Esophagus squamous epithelium (tissue), 5 donors: ENCODE data around the gene ZNF497. TPM values are rescaled to one million over a fixed set of nuclear protein-coding genes. Genes with fewer than 3 reads are reported as not detected.
A peak's percentile ranks its signal among the peaks of the same experiment; 100 is the strongest.

Source experiments
- DNase-seq: peaks from one replicate; lab custom pipeline; 2025; lab: John Stamatoyannopoulos, UW
- H3K27ac ChIP-seq, 4 donors: fragments of 200-600 bp; sonication (generic); one replicate each; pipeline ENCODE4 v1.5.1; 2016 to 2019; ENCODE audit warnings: mild to moderate bottlenecking in 1 of 4
- H3K27me3 ChIP-seq, 4 donors: fragments of 200-600 bp; sonication (generic); 1 replicate in 3 of 4; 2 replicates in 1 of 4; pipeline versions ENCODE4 v1.5.1 to v1.6.0; 2017 to 2021; ENCODE audit warnings: antibody characterized with exemption in 1 of 4
- H3K36me3 ChIP-seq, 3 donors: fragments of 200-600 bp; sonication (generic); one replicate each; pipeline ENCODE4 v1.5.1; 2016 to 2019
- H3K4me1 ChIP-seq, 3 donors: fragments of 200-600 bp; sonication (generic); one replicate each; pipeline ENCODE4 v1.5.1; 2017 to 2019
- H3K4me3 ChIP-seq, 4 donors: fragments of 200-600 bp; sonication (generic); 1 replicate in 3 of 4; 2 replicates in 1 of 4; pipeline ENCODE4 v1.5.1; 2016 to 2019; ENCODE audit warnings: mild to moderate bottlenecking in 2 of 4, moderate library complexity in 1 of 4
- H3K9me3 ChIP-seq, 3 donors: fragments of 200-600 bp; sonication (generic); one replicate each; pipeline ENCODE4 v1.5.1; 2016 to 2019
- CTCF ChIP-seq, 6 experiments: fragments of 450-650 bp in 4 of 6; fragments of 200-600 bp in 2 of 6; sonication (generic) in 2 of 6; IDR thresholded peaks; one replicate each; pipeline ENCODE4 v1.5.1; 2016 to 2019; ENCODE audit warnings: antibody characterized with exemption in 6 of 6, mild to moderate bottlenecking in 4 of 6, moderate library complexity in 4 of 6
- POLR2A ChIP-seq, 4 donors: fragments of 450-650 bp; IDR thresholded peaks; one replicate each; pipeline ENCODE4 v1.6.1; 2017; ENCODE audit warnings: antibody characterized with exemption in 4 of 4, mild to moderate bottlenecking in 4 of 4, moderate library complexity in 3 of 4
- WGBS, 2 donors: methylation state at CpG; one replicate each; pipeline ENCODE4 v1.1.5; 2018; 5-methylcytosine and 5-hydroxymethylcytosine counted together
- intact Hi-C: fragments of 100-400 bp; cut with DNase I; formaldehyde crosslinking; loops from one replicate; pipeline ENCODE4 v1.15.0; 2022
- total RNA-seq, 4 donors: library from RNA; depleted of rRNA; stranded (reverse); fragments of >200 nt; gene quantifications; one replicate each; pipeline ENCODE4 v1.1.0, GENCODE V29; 2016
- donor health status: DM: yes; HTN: yes; CAD: no.

Gene ZNF497
- total RNA-seq, 4 donors from 2014 or later, result 0.87 to 1.9 (median 1.4) TPM

DNA sequence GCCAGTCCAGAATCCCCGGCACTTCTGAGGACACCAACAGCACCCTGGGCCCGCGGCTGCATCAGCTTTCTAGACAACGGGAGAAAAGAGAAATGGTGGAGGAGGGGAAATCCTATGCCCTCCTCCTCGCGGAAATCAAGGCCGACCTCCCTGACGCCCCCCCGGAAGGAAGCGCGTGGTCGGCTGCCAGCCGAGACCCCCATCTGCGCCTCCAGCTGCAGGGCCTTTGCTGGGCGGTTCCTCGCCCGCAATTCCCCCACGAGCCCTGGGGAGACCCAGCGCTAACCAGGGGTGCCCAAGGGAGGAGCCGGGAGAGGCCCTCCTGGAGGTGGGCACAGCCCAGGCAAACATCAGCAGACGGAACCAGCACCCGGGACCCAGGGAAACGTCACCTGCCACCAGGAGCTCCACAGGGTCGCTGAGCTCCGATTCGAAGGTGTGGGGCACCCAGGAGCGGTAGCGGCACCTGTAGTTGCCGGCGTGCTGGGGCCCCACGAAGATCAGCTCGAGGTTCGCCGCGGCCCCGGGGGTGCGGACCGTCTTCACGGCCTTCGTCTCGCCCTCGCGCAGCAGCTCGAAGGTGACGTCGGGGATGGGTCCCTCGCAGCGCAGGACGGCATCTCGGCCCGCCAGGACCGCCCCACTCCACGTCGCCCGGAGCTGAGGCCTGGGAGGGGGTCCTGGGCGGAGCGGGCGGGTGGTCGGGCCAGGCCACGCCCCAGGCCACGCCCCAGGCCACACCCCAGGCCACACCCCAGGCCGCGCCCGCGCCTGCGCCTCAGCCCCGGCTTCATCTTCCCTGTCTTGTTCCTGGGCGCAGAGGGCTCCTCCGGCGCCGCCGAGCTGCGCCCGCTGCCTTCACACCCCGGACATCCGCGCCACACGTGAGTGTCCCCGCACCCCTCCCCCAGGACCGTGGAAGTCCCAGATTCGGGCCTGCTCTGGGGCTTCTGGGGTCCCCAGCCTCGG is 15.3 kb downstream of the ZNF497 start:
- peaks cover 0 to 6% (median 0%) of the 10 kb centered on the region in 3 donors for H3K36me3 ChIP-seq
- H3K4me1 ChIP-seq, result peaks cover 9 to 52% (median 18%) of the 10 kb centered on the region in 3 donors
- intact Hi-C loops, result no loop called here
- peak overlapping the region; percentile 40 to 69 (median 58) for H3K4me3 ChIP-seq
- peaks cover 0 to 56% (median 0%) of the 10 kb centered on the region in 4 donors for H3K27me3 ChIP-seq
- WGBS, 2 donors, result 0 to 12% methylated on average over 3 to 6 of the region's 82 CpGs
- TF ChIP-seq POLR2A (IDR thresholded peaks at IDR 0.05) (peak in 1 of 4 donors; percentile 54), CTCF (IDR thresholded peaks at IDR 0.05) (no peak)
- no peaks in the 10 kb centered on the region for H3K9me3 ChIP-seq
- no peak for DNase-seq
- peak overlapping the region; percentile 69 to 88 (median 80) for H3K27ac ChIP-seq

GRCh38 chr19:58345558-58345957 is 17.0 kb downstream of the ZNF497 start:
- TF ChIP-seq CTCF (IDR thresholded peaks at IDR 0.05) (no peak), POLR2A (IDR thresholded peaks at IDR 0.05) (no peak)
- Histone ChIP-seq H3K27ac (no peak overlapping the region), H3K27me3 (peaks cover 0 to 41% (median 0%) of the 10 kb centered on the region in 4 donors), H3K4me3 (no peak overlapping the region), H3K36me3 (peaks cover 0 to 19% (median 0%) of the 10 kb centered on the region in 3 donors), H3K9me3 (no peaks in the 10 kb centered on the region), H3K4me1 (peaks cover 9 to 49% (median 17%) of the 10 kb centered on the region in 3 donors)
- WGBS, 2 donors, result 61% methylated on average over 5 of the region's 5 CpGs
- DNase-seq, result no peak
- intact Hi-C loops, result no loop called here

DNA sequence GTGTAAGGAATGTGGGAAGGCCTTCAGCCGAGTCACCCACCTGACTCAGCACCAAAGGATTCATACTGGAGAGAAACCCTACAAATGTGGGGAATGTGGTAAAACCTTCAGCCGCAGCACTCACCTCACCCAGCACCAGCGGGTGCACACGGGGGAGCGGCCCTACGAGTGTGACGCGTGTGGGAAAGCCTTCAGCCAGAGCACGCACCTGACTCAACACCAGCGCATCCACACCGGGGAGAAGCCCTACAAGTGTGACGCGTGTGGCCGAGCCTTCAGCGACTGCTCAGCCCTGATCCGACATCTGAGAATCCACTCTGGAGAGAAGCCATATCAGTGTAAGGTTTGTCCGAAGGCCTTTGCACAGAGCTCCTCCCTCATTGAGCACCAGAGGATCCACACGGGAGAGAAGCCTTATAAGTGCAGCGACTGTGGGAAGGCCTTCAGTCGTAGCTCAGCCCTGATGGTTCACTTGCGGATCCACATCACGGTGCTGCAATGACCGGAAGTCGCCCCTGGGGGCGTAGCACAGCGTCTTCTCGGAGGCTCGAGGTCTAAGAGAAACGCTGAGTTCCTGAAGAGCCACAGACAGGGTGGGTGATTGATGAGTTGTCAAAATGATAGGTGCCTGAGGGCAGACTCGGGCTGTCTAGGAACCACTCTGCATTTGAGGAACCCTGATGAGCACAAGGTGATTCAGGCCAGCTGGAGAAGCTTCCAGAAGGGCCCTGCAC is 23.6 kb downstream of the ZNF497 start:
- no peak overlapping the region for H3K27ac ChIP-seq
- no peak for TF ChIP-seq POLR2A (IDR thresholded peaks at IDR 0.05)
- no peak for TF ChIP-seq CTCF (IDR thresholded peaks at IDR 0.05)
- WGBS, 2 donors, result 83 to 93% methylated on average over 17 to 24 of the region's 30 CpGs
- no peaks in the 10 kb centered on the region for H3K4me1 ChIP-seq
- H3K9me3 ChIP-seq, result no peaks in the 10 kb centered on the region
- DNase-seq, result no peak
- intact Hi-C loops, result no loop called here
- no peak overlapping the region for H3K4me3 ChIP-seq
- peaks cover 0 to 71% (median 14%) of the 10 kb centered on the region in 3 donors for H3K36me3 ChIP-seq
- no peaks in the 10 kb centered on the region for H3K27me3 ChIP-seq

DNA sequence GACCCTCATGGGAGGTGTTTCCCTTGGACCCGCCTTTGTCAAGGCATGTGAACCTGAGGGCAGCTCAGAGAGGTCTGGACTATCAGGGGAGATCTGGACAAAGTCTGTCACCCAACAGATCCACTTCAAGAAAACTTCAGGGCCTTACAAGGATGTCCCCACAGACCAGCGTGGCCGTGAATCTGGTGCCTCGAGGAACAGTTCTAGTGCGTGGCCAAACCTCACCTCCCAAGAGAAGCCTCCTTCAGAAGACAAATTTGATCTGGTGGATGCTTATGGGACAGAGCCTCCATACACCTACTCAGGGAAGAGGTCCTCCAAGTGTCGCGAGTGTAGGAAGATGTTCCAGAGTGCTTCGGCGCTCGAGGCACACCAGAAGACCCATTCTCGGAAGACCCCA is 24.2 kb downstream of the ZNF497 start:
- no peak for TF ChIP-seq CTCF (IDR thresholded peaks at IDR 0.05)
- TF ChIP-seq POLR2A (IDR thresholded peaks at IDR 0.05), result no peak
- DNase-seq, result no peak
- no peak overlapping the region for H3K27ac ChIP-seq
- H3K36me3 ChIP-seq, result peaks cover 0 to 71% (median 14%) of the 10 kb centered on the region in 3 donors
- intact Hi-C loops, result no loop called here
- H3K4me3 ChIP-seq, result no peak overlapping the region
- H3K4me1 ChIP-seq, result no peaks in the 10 kb centered on the region
- WGBS, 2 donors, result 94 to 98% methylated on average over 6 to 8 of the region's 11 CpGs
- H3K27me3 ChIP-seq, result no peaks in the 10 kb centered on the region
- no peaks in the 10 kb centered on the region for H3K9me3 ChIP-seq
